GM23338 (cell line): ENCODE data around the gene UBE2V1. TPM values are rescaled to one million over a fixed set of nuclear protein-coding genes. Genes with fewer than 3 reads are reported as not detected.
A peak's percentile ranks its signal among the peaks of the same experiment; 100 is the strongest.
"Not testable (repeated sequence)": the region's sequence is repeated elsewhere in the genome, so short reads cannot be mapped to it uniquely, and the experiment has no call there.

Experiments
- ATAC-seq: fragments of 200-7000 bp; cut with Tn5 transposase; 3 replicates; pipeline ENCODE4 v1.9.1; 2020
- DNase-seq: peaks from one replicate; pipeline ENCODE4 v3.0.0-alpha.2; 2015; ENCODE audit warnings: low spot score
- H2AFZ ChIP-seq: fragments of 200-600 bp; sonication (generic); 2 replicates; pipeline ENCODE4 v1.8.0; 2016; ENCODE audit warnings: antibody characterized with exemption, mild to moderate bottlenecking, moderate library complexity
- H3F3A ChIP-seq: fragments of 200-600 bp; sonication (generic); replicated peaks from 2 replicates; pipeline ENCODE4 v1.8.0; 2017; ENCODE audit warnings: antibody characterized with exemption, mixed run types, low read depth
- H3K27ac ChIP-seq: fragments of 200-600 bp; sonication (generic); 2 replicates; pipeline ENCODE4 v1.6.1; 2016; ENCODE audit warnings: low read depth
- H3K27me3 ChIP-seq: fragments of 200-600 bp; sonication (generic); 2 replicates; pipeline ENCODE4 v1.8.0; 2016; ENCODE audit warnings: mild to moderate bottlenecking, mixed run types, moderate library complexity; ENCODE audit not compliant: insufficient read depth
- H3K36me3 ChIP-seq: fragments of 200-600 bp; sonication (generic); 2 replicates; pipeline ENCODE4 v1.8.0; 2016; ENCODE audit warnings: mild to moderate bottlenecking; ENCODE audit not compliant: insufficient read depth
- H3K4me1 ChIP-seq: fragments of 200-600 bp; sonication (generic); 2 replicates; pipeline ENCODE4 v1.8.0; 2016; ENCODE audit warnings: mild to moderate bottlenecking, moderate library complexity; ENCODE audit not compliant: insufficient read depth
- H3K4me2 ChIP-seq: fragments of 200-600 bp; sonication (generic); 2 replicates; pipeline ENCODE4 v1.7.1; 2017; ENCODE audit warnings: mixed run types
- H3K4me3 ChIP-seq: fragments of 200-600 bp; sonication (generic); 2 replicates; pipeline ENCODE4 v1.6.1; 2016; ENCODE audit warnings: mixed run types
- H3K79me2 ChIP-seq: fragments of 200-600 bp; sonication (generic); replicated peaks from 2 replicates; pipeline ENCODE4 v1.8.0; 2017; ENCODE audit warnings: mild to moderate bottlenecking; ENCODE audit not compliant: insufficient read depth
- H3K9me2 ChIP-seq: fragments of 200-600 bp; sonication (generic); 2 replicates; pipeline ENCODE4 v1.8.0; 2017; ENCODE audit not compliant: insufficient read depth
- H4K20me1 ChIP-seq: fragments of 200-600 bp; sonication (generic); replicated peaks from 2 replicates; pipeline ENCODE4 v1.8.0; 2017; ENCODE audit warnings: mild to moderate bottlenecking; ENCODE audit not compliant: insufficient read depth
- H3K27ac Mint-ChIP-seq: 2 replicates; pipeline ENCODE4 v1.8.0; 2020; ENCODE audit warnings: inconsistent platforms, mild to moderate bottlenecking, moderate library complexity, mixed read lengths
- H3K27me3 Mint-ChIP-seq: 3 replicates; pipeline ENCODE4 v1.8.0; 2022; ENCODE audit warnings: low read depth, mild to moderate bottlenecking, moderate library complexity, mixed read lengths, inconsistent platforms; ENCODE audit not compliant: insufficient read depth, poor library complexity
- H3K36me3 Mint-ChIP-seq: 3 replicates; pipeline ENCODE4 v1.8.0; 2021; ENCODE audit warnings: low read depth, mild to moderate bottlenecking, inconsistent platforms, moderate library complexity, mixed read lengths
- H3K4me1 Mint-ChIP-seq: 3 replicates; pipeline ENCODE4 v1.8.0; 2020; ENCODE audit warnings: mild to moderate bottlenecking, inconsistent platforms, mixed read lengths
- H3K4me3 Mint-ChIP-seq: 3 replicates; pipeline ENCODE4 v1.8.0; 2021; ENCODE audit warnings: moderate library complexity, mild to moderate bottlenecking, inconsistent platforms, mixed read lengths
- H3K9me3 Mint-ChIP-seq: 3 replicates; pipeline ENCODE4 v1.8.0; 2020; ENCODE audit warnings: moderate library complexity, mild to moderate bottlenecking, inconsistent platforms, mixed read lengths
- EZH2 ChIP-seq: fragments of 200-600 bp; sonication (generic); IDR thresholded peaks from one replicate; pipeline ENCODE4 v1.8.0; 2017; ENCODE audit warnings: antibody characterized with exemption, mild to moderate bottlenecking, low read depth; ENCODE audit not compliant: unreplicated experiment
- EZH2phosphoT487 ChIP-seq: fragments of 200-600 bp; sonication (generic); IDR thresholded peaks from one replicate; pipeline ENCODE4 v1.8.1; 2018; ENCODE audit warnings: antibody characterized with exemption; ENCODE audit not compliant: unreplicated experiment
- JUNB ChIP-seq: IDR thresholded peaks from one replicate; pipeline ENCODE4 v1.6.1; 2016; ENCODE audit warnings: antibody characterized with exemption; ENCODE audit not compliant: unreplicated experiment
- NANOG ChIP-seq: IDR thresholded peaks from 2 replicates; pipeline ENCODE4 v1.6.1; 2016; ENCODE audit warnings: antibody characterized with exemption, borderline replicate concordance
- ZNF114 ChIP-seq: fragments of 250-450 bp; sonication (Bioruptor Pico); IDR thresholded peaks from 2 replicates; pipeline ENCODE4 v1.5.0; 2020; ENCODE audit warnings: mild to moderate bottlenecking, moderate library complexity
- polyA plus RNA-seq: library from polyadenylated mRNA; unstranded; fragments of >200 nt; fragmentation: Nextera tagmentation; extraction: Ambion mirVana; gene quantifications from 2 replicates; pipeline ENCODE4 v1.2.1, GENCODE V29; 2016
- total RNA-seq: library from RNA; depleted of rRNA; stranded (reverse); fragments of >200 nt; shearing (Covaris generic); gene quantifications from 2 replicates; pipeline ENCODE4 v1.2.3, GENCODE V29; 2014
- TF ChIP-seq, protein P1 (sequence below): IDR thresholded peaks from one replicate; pipeline ENCODE4 v1.6.1; 2018; ENCODE audit warnings: antibody characterized with exemption; ENCODE audit not compliant: unreplicated experiment
- TF ChIP-seq, protein P2 (sequence below), 2 experiments: fragments of 200-600 bp in 1 of 2; sonication (generic) in 1 of 2; conservative IDR thresholded peaks; 2 replicates each; pipeline versions ENCODE4 v1.5.1 to v1.6.1; 2016 to 2017; ENCODE audit warnings: antibody characterized with exemption in 2 of 2, low read depth in 2 of 2, mild to moderate bottlenecking in 2 of 2, moderate library complexity in 1 of 2

Gene UBE2V1
- total and polyA plus RNA-seq, 2 experiments from 2014 or later: 105 to 302 TPM

DNA sequence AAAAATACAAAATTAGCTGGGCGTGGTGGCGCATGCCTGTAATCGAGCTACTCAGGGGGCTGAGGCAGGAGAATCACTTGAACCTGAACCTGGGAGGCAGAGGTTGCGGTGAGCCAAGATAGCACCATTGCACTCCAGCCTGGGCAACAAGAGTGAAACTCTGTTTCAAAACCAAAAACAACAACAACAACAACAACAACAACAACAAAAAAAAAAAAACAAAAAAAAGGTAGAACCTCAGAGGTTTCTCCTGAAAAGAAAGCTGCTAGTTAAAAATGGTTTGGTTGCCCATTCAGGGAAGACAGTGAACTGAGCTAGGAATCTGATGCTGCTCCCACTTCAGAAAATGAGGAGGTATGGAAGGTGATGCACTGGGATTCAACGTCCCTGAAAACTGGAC lies 6.3 kb downstream of the UBE2V1 start:
- H3K4me1 Mint-ChIP-seq: peaks cover 57% of the 10 kb centered on the region
- H3K36me3 Mint-ChIP-seq, H3K4me3 Mint-ChIP-seq, H2AFZ ChIP-seq, H3K27ac Mint-ChIP-seq, ATAC-seq, H3K36me3 ChIP-seq, H3K9me3 Mint-ChIP-seq, H3K27me3 ChIP-seq, H3F3A ChIP-seq, H3K9me2 ChIP-seq, H3K27me3 Mint-ChIP-seq, H3K4me3 ChIP-seq, DNase-seq: not testable (repeated sequence)
- H4K20me1 ChIP-seq: peaks cover 77% of the 10 kb centered on the region
- peak overlapping the region; percentile 71; the same call in 1 of the 2 replicates for H3K27ac ChIP-seq
- H3K4me1 ChIP-seq: peaks cover 44% of the 10 kb centered on the region
- H3K4me2 ChIP-seq: peak overlapping the region; percentile 24; the same call in 1 of the 2 replicates
- H3K79me2 ChIP-seq: peaks cover 100% of the 10 kb centered on the region

DNA sequence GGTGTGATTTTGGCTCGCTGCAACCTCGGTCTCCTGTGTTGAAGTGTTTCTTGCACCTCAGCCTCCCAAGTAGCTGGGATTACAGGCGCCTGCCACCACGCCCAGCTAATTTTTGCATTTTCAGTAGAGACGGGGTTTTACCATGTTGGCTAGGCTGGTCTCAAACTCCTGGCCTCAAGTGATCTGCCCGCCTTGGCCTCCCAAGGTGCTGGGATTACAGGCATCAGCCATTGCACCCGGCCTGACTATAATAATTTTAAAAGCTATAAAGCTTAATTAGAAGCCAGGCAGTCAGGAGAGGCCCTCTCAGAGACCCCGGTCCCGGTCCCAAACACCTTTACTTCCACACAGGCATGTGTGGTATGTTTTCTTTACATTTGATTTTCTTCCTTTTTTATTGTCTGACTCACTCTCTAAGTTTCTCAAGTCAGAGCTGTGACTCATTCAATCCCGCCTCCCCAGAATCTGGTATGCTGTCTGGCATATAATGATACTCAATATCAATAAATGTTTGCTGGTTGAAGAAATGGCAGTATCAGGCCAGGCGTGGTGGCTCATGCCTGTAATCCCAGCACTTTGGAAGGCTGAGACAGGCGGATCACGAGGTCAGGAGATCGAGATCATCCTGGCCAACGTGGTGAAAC lies 9.4 kb downstream of the UBE2V1 start:
- not testable (repeated sequence) for H3K27me3 ChIP-seq, H3K9me2 ChIP-seq, H3K36me3 ChIP-seq, H3K4me3 Mint-ChIP-seq, ATAC-seq, H3K4me2 ChIP-seq, H3K4me3 ChIP-seq, H3F3A ChIP-seq, DNase-seq, H3K27me3 Mint-ChIP-seq, H3K36me3 Mint-ChIP-seq, H2AFZ ChIP-seq, H3K9me3 Mint-ChIP-seq, H3K27ac ChIP-seq
- H3K27ac Mint-ChIP-seq: peak overlapping the region; percentile 38; the same call in 1 of the 2 replicates
- H3K4me1 Mint-ChIP-seq: peaks cover 45% of the 10 kb centered on the region
- Histone ChIP-seq H4K20me1 (peaks cover 84% of the 10 kb centered on the region), H3K79me2 (peaks cover 100% of the 10 kb centered on the region), H3K4me1 (peaks cover 43% of the 10 kb centered on the region)

- 0 out of 2 replicates have a peak overlapping the region, but pooled peaks have one; percentile 0 for H3K4me2 ChIP-seq
- H3K79me2 ChIP-seq: peaks cover 100% of the 10 kb centered on the region
- not testable (repeated sequence) for H2AFZ ChIP-seq, H3K36me3 ChIP-seq, H3K9me2 ChIP-seq, H3F3A ChIP-seq, H3K9me3 Mint-ChIP-seq, H3K36me3 Mint-ChIP-seq, H3K4me3 ChIP-seq, DNase-seq, H3K27me3 Mint-ChIP-seq, H3K27ac Mint-ChIP-seq, ATAC-seq, H3K27me3 ChIP-seq, H3K4me3 Mint-ChIP-seq
- H4K20me1 ChIP-seq: peaks cover 84% of the 10 kb centered on the region
- peaks cover 42% of the 10 kb centered on the region for H3K4me1 ChIP-seq
- peaks cover 44% of the 10 kb centered on the region for H3K4me1 Mint-ChIP-seq
- 0 out of 2 replicates have a peak overlapping the region, but pooled peaks have one; percentile 27 for H3K27ac ChIP-seq
Measured at GRCh38 chr20:50102551-50102950, 10.4 kb downstream of the UBE2V1 start.

DNA sequence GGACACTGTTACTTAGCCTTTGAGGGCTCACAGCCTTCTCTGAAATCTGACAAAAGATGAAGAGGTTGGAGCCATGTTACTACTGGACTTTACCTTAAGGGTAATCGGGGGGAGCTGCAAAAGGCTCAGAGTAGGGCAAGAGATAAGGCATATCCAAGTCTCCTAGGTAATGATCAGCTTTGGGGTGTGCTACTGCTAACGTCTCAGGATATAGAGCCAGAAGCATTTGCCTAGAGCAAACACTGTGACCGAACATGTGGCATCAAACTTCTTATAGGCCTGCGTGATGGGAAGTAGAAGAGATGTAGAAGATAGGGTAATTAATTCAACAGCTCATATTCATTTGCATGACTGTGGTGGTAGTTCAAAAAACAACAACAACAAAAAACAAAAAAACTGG lies 11.1 kb downstream of the UBE2V1 start:
- Histone ChIP-seq H3K79me2 (peaks cover 100% of the 10 kb centered on the region), H3K36me3 (no peaks in the 10 kb centered on the region), H4K20me1 (peaks cover 83% of the 10 kb centered on the region), H3K4me1 (peaks cover 39% of the 10 kb centered on the region), H2AFZ (no peak overlapping the region), H3K9me2 (no peaks in the 10 kb centered on the region), H3K27ac (peak overlapping the region; percentile 80), H3K4me2 (0 out of 2 replicates have a peak overlapping the region, but pooled peaks have one; percentile 0), H3F3A (no peaks in the 10 kb centered on the region), H3K4me3 (no peak overlapping the region), H3K27me3 (no peaks in the 10 kb centered on the region)
- peak overlapping the region; percentile 28; the same call in 1 of the 2 replicates for H3K27ac Mint-ChIP-seq
- no peak overlapping the region for H3K4me3 Mint-ChIP-seq
- DNase-seq (no peak), ATAC-seq (no peak)
- peaks cover 40% of the 10 kb centered on the region for H3K4me1 Mint-ChIP-seq
- peaks cover 5% of the 10 kb centered on the region; the same call in 2 of the 3 replicates for H3K36me3 Mint-ChIP-seq
- peaks cover 2% of the 10 kb centered on the region for H3K27me3 Mint-ChIP-seq
- no peaks in the 10 kb centered on the region; the same call in 2 of the 3 replicates for H3K9me3 Mint-ChIP-seq
- TF ChIP-seq ZNF114 (CRISPR knock-in tag) (no peak), EZH2 (no peak), EZH2phosphoT487 (no peak), NANOG (no peak), JUNB (no peak)
- TF ChIP-seq, protein P1, sequence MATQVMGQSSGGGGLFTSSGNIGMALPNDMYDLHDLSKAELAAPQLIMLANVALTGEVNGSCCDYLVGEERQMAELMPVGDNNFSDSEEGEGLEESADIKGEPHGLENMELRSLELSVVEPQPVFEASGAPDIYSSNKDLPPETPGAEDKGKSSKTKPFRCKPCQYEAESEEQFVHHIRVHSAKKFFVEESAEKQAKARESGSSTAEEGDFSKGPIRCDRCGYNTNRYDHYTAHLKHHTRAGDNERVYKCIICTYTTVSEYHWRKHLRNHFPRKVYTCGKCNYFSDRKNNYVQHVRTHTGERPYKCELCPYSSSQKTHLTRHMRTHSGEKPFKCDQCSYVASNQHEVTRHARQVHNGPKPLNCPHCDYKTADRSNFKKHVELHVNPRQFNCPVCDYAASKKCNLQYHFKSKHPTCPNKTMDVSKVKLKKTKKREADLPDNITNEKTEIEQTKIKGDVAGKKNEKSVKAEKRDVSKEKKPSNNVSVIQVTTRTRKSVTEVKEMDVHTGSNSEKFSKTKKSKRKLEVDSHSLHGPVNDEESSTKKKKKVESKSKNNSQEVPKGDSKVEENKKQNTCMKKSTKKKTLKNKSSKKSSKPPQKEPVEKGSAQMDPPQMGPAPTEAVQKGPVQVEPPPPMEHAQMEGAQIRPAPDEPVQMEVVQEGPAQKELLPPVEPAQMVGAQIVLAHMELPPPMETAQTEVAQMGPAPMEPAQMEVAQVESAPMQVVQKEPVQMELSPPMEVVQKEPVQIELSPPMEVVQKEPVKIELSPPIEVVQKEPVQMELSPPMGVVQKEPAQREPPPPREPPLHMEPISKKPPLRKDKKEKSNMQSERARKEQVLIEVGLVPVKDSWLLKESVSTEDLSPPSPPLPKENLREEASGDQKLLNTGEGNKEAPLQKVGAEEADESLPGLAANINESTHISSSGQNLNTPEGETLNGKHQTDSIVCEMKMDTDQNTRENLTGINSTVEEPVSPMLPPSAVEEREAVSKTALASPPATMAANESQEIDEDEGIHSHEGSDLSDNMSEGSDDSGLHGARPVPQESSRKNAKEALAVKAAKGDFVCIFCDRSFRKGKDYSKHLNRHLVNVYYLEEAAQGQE: no peak
- TF ChIP-seq, protein P2, sequence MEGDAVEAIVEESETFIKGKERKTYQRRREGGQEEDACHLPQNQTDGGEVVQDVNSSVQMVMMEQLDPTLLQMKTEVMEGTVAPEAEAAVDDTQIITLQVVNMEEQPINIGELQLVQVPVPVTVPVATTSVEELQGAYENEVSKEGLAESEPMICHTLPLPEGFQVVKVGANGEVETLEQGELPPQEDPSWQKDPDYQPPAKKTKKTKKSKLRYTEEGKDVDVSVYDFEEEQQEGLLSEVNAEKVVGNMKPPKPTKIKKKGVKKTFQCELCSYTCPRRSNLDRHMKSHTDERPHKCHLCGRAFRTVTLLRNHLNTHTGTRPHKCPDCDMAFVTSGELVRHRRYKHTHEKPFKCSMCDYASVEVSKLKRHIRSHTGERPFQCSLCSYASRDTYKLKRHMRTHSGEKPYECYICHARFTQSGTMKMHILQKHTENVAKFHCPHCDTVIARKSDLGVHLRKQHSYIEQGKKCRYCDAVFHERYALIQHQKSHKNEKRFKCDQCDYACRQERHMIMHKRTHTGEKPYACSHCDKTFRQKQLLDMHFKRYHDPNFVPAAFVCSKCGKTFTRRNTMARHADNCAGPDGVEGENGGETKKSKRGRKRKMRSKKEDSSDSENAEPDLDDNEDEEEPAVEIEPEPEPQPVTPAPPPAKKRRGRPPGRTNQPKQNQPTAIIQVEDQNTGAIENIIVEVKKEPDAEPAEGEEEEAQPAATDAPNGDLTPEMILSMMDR (conservative IDR thresholded peaks at IDR 0.05; ENCODE audit: low read depth in 2 of 2): no peak
